A549 (cell line): ENCODE data around the gene RFTN2. TPM values are rescaled to one million over a fixed set of nuclear protein-coding genes. Genes with fewer than 3 reads are reported as not detected.
"Not testable (repeated sequence)": the region's sequence is repeated elsewhere in the genome, so short reads cannot be mapped to it uniquely, and the experiment has no call there.

Experiments used
- ATAC-seq, 2 experiments: fragments of 200-7000 bp in 1 of 2; fragments of >200 bp in 1 of 2; cut with Nextera tagmentation in 1 of 2; cut with Tn5 transposase in 1 of 2; 3 replicates each; pipeline versions ENCODE4 v1.8.0 to v1.9.1; 2018 to 2020; ENCODE audit warnings: mild to moderate bottlenecking in 1 of 2, moderate library complexity in 1 of 2
- CTCF ChIA-PET: fragments of 300-600 bp; sonication (Branson Sonifier 250); formaldehyde crosslinking; extraction: SDS; loops from one replicate; lab custom pipeline; 2021; ENCODE audit warnings: antibody characterized with exemption, inconsistent platforms; lab: Yijun Ruan, JAX
- POLR2A ChIA-PET: fragments of 350-600 bp; formaldehyde crosslinking; extraction: SDS; loops from one replicate; lab custom pipeline; 2021; ENCODE audit warnings: antibody characterized with exemption, inconsistent platforms; lab: Yijun Ruan, JAX
- DNase-seq, 2 experiments: peaks; one replicate each; pipeline versions ENCODE4 v3.0.0 to v3.0.0-alpha.2; 2011 to 2016; ENCODE audit warnings: low read depth in 1 of 2, low spot score in 1 of 2
- FAIRE-seq: peaks from 2 replicates; lab custom pipeline; 2011; peaks lifted over from hg19 to GRCh38; lab: Jason Lieb, UNC
- H3K27ac ChIP-seq, 2 experiments: fragments of >200 bp; sonication (Bioruptor Twin); formaldehyde crosslinking; 3 replicates each; pipeline ENCODE4 v1.5.1; 2016 to 2017
- H3K4me1 ChIP-seq: fragments of >200 bp; sonication (Bioruptor Twin); formaldehyde crosslinking; 3 replicates; pipeline ENCODE4 v1.6.1; 2016
- H3K4me2 ChIP-seq: fragments of >200 bp; sonication (Bioruptor Twin); formaldehyde crosslinking; 3 replicates; pipeline ENCODE4 v1.6.1; 2016
- H3K4me3 ChIP-seq: fragments of >200 bp; sonication (Bioruptor Twin); formaldehyde crosslinking; 3 replicates; pipeline ENCODE4 v1.5.1; 2016
- H3K9me3 ChIP-seq: fragments of >200 bp; sonication (Bioruptor Twin); formaldehyde crosslinking; 3 replicates; pipeline ENCODE4 v1.6.1; 2016
- E2F6 ChIP-seq: IDR thresholded peaks from 2 replicates; pipeline ENCODE4 v1.6.1; 2012; ENCODE audit warnings: low read depth, borderline replicate concordance
- GATA3 ChIP-seq: IDR thresholded peaks from 2 replicates; pipeline ENCODE4 v1.6.1; 2012; ENCODE audit warnings: borderline replicate concordance
- HDAC2 ChIP-seq: fragments of 200-600 bp; sonication (generic); IDR thresholded peaks from 2 replicates; pipeline ENCODE4 v1.6.1; 2016
- HOXA7 ChIP-seq: fragments of 250-450 bp; sonication (Bioruptor Pico); IDR thresholded peaks from 2 replicates; pipeline ENCODE4 v1.5.0; 2020; ENCODE audit warnings: mild to moderate bottlenecking, moderate library complexity
- JUN ChIP-seq, 2 experiments: fragments of >200 bp; sonication (Bioruptor Twin); formaldehyde crosslinking; IDR thresholded peaks; 2 replicates in 1 of 2; 3 replicates in 1 of 2; pipeline ENCODE4 v1.6.1; 2016 to 2017
- KDM5A ChIP-seq: fragments of 200-600 bp; sonication (generic); IDR thresholded peaks from 2 replicates; pipeline ENCODE4 v1.6.1; 2016; ENCODE audit warnings: antibody characterized with exemption, mild to moderate bottlenecking
- MYC ChIP-seq: IDR thresholded peaks from 2 replicates; pipeline ENCODE4 v1.6.1; 2012; ENCODE audit warnings: mild to moderate bottlenecking, inconsistent platforms, low read length, improper control_type of control experiment, borderline replicate concordance
- NFE2L2 ChIP-seq: fragments of 150-350 bp; conservative IDR thresholded peaks from 2 replicates; pipeline ENCODE4 v1.6.1; 2014; ENCODE audit warnings: low read length
- PHF8 ChIP-seq: fragments of 200-600 bp; sonication (generic); IDR thresholded peaks from 2 replicates; pipeline ENCODE4 v1.6.1; 2016; ENCODE audit warnings: low read depth, mild to moderate bottlenecking, antibody characterized with exemption, moderate library complexity, borderline replicate concordance
- RAD21 ChIP-seq, 2 experiments: fragments of >200 bp in 1 of 2; sonication (Bioruptor Twin) in 1 of 2; formaldehyde crosslinking in 1 of 2; IDR thresholded peaks in 1 of 2; conservative IDR thresholded peaks in 1 of 2; 2 replicates in 1 of 2; 3 replicates in 1 of 2; pipeline ENCODE4 v1.6.1; 2012 to 2018; ENCODE audit warnings: inconsistent platforms in 1 of 2
- RARB ChIP-seq: fragments of 250-450 bp; sonication (Bioruptor Pico); IDR thresholded peaks from 2 replicates; pipeline ENCODE4 v1.8.0; 2021; ENCODE audit warnings: mild to moderate bottlenecking, moderate library complexity
- SMC3 ChIP-seq: fragments of >200 bp; sonication (Bioruptor Twin); formaldehyde crosslinking; IDR thresholded peaks from 3 replicates; pipeline ENCODE4 v1.6.1; 2018; ENCODE audit warnings: inconsistent platforms
- ZNF302 ChIP-seq: fragments of 250-450 bp; sonication (Bioruptor Pico); IDR thresholded peaks from 2 replicates; pipeline ENCODE4 v1.9.0; 2021; ENCODE audit warnings: inconsistent platforms, mild to moderate bottlenecking, moderate library complexity
- ZSCAN20 ChIP-seq: fragments of 250-450 bp; sonication (Bioruptor Pico); IDR thresholded peaks from 2 replicates; pipeline ENCODE4 v1.8.0; 2022; ENCODE audit warnings: mild to moderate bottlenecking, moderate library complexity
- WGBS: methylation state at CpG from one replicate; pipeline ENCODE4 v1.1.6; 2017; ENCODE audit errors: missing lambda C conversion rate; 5-methylcytosine and 5-hydroxymethylcytosine counted together
- polyA plus RNA-seq, 4 experiments: library from polyadenylated mRNA; depleted of rRNA in 3 of 4; stranded (reverse); fragments of >200 nt; fragmentation: RNase III in 1 of 4; extraction: RNeasy Plus Mini Kit Qiagen cat#74134 plus additional on column Dnase treatment in 1 of 4; gene quantifications; 2 replicates in 3 of 4; 3 replicates in 1 of 4; pipeline ENCODE4 v1.2.3, GENCODE V29; 2011 to 2017
- TF ChIP-seq, protein P1 (sequence below): IDR thresholded peaks from 2 replicates; pipeline ENCODE4 v1.6.1; 2012
- TF ChIP-seq, protein P2 (sequence below): fragments of 200-600 bp; sonication (generic); IDR thresholded peaks from 2 replicates; pipeline ENCODE4 v1.6.1; 2016; ENCODE audit warnings: antibody characterized with exemption, mild to moderate bottlenecking, moderate library complexity
- TF ChIP-seq, protein P3 (sequence below): fragments of 150-350 bp; IDR thresholded peaks from 2 replicates; pipeline ENCODE4 v1.6.1; 2014; ENCODE audit warnings: low read depth, mild to moderate bottlenecking, low read length

RFTN2 gene
- polyA plus RNA-seq, 2 of the 4 experiments (the other 2 are of a cell fraction), result 0.03 to 0.17 TPM

DNA sequence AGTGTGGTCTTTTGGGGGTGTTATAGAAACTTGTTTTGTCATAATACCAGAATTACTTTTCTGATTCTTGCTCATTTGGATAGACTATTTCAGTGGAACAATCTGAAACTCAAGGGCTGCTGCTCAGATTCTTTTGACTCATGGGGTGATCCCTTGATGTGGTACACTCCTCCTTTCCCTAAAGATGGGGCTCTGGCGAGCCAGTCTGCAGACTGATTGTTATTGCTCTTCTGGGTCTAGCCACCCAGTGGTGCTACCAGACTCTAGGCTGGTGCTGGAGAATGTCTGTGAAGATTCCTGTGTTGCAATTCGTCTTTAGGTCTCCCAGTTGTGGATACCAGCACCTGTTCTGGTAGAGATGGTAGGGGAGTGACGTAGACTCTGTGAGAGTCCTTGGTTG is 25.6 kb upstream of the RFTN2 start:
- no peak overlapping the region for H3K4me3 ChIP-seq
- peaks cover 3% of the 10 kb centered on the region; the same call in 2 of the 3 replicates for H3K4me1 ChIP-seq
- TF ChIP-seq RARB, result no peak
- no peak for TF ChIP-seq JUN (IDR thresholded peaks at IDR 0.05)
- TF ChIP-seq, protein P1, sequence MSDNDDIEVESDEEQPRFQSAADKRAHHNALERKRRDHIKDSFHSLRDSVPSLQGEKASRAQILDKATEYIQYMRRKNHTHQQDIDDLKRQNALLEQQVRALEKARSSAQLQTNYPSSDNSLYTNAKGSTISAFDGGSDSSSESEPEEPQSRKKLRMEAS, result no peak
- TF ChIP-seq, protein P2, sequence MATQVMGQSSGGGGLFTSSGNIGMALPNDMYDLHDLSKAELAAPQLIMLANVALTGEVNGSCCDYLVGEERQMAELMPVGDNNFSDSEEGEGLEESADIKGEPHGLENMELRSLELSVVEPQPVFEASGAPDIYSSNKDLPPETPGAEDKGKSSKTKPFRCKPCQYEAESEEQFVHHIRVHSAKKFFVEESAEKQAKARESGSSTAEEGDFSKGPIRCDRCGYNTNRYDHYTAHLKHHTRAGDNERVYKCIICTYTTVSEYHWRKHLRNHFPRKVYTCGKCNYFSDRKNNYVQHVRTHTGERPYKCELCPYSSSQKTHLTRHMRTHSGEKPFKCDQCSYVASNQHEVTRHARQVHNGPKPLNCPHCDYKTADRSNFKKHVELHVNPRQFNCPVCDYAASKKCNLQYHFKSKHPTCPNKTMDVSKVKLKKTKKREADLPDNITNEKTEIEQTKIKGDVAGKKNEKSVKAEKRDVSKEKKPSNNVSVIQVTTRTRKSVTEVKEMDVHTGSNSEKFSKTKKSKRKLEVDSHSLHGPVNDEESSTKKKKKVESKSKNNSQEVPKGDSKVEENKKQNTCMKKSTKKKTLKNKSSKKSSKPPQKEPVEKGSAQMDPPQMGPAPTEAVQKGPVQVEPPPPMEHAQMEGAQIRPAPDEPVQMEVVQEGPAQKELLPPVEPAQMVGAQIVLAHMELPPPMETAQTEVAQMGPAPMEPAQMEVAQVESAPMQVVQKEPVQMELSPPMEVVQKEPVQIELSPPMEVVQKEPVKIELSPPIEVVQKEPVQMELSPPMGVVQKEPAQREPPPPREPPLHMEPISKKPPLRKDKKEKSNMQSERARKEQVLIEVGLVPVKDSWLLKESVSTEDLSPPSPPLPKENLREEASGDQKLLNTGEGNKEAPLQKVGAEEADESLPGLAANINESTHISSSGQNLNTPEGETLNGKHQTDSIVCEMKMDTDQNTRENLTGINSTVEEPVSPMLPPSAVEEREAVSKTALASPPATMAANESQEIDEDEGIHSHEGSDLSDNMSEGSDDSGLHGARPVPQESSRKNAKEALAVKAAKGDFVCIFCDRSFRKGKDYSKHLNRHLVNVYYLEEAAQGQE, result no peak
- TF ChIP-seq RAD21 (conservative IDR thresholded peaks at IDR 0.05 in 1 of 2, IDR thresholded peaks at IDR 0.05 in 1 of 2), result no peak
- no peak for TF ChIP-seq ZNF302
- TF ChIP-seq SMC3, result no peak
- TF ChIP-seq E2F6, result no peak
- TF ChIP-seq MYC, result no peak
- TF ChIP-seq HDAC2, result no peak
- no peak for TF ChIP-seq NFE2L2
- TF ChIP-seq, protein P3, sequence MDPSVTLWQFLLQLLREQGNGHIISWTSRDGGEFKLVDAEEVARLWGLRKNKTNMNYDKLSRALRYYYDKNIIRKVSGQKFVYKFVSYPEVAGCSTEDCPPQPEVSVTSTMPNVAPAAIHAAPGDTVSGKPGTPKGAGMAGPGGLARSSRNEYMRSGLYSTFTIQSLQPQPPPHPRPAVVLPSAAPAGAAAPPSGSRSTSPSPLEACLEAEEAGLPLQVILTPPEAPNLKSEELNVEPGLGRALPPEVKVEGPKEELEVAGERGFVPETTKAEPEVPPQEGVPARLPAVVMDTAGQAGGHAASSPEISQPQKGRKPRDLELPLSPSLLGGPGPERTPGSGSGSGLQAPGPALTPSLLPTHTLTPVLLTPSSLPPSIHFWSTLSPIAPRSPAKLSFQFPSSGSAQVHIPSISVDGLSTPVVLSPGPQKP, result no peak
- no peak for TF ChIP-seq KDM5A
- no peak for TF ChIP-seq HOXA7 (CRISPR knock-in tag)
- no peak for TF ChIP-seq GATA3
- TF ChIP-seq PHF8, result no peak
- no peak for TF ChIP-seq ZSCAN20 (CRISPR knock-in tag)
- 54% methylated on average over 3 of the region's 3 CpGs for WGBS
- ChIA-PET POLR2A (no interaction called here), CTCF (no interaction called here)
- no peak for DNase-seq
- H3K4me2 ChIP-seq, result no peak overlapping the region
- no peak for FAIRE-seq
- H3K27ac ChIP-seq, result no peak overlapping the region
- H3K9me3 ChIP-seq, result no peaks in the 10 kb centered on the region
- ATAC-seq, result no peak

GRCh38 chr2:197699724-197700123 is 24.3 kb upstream of the RFTN2 start:
- H3K4me3 ChIP-seq, FAIRE-seq, ATAC-seq, H3K4me2 ChIP-seq, CTCF ChIA-PET, H3K9me3 ChIP-seq, POLR2A ChIA-PET, H3K4me1 ChIP-seq, DNase-seq, H3K27ac ChIP-seq: not testable (repeated sequence)

GRCh38 chr2:197696571-197696970 is 21.2 kb upstream of the RFTN2 start:
- POLR2A ChIA-PET, H3K9me3 ChIP-seq, DNase-seq, H3K4me1 ChIP-seq, H3K27ac ChIP-seq, ATAC-seq, H3K4me3 ChIP-seq, CTCF ChIA-PET, H3K4me2 ChIP-seq, FAIRE-seq: not testable (repeated sequence)
- WGBS, result 100% methylated on average over 5 of the region's 29 CpGs

GRCh38 chr2:197695971-197696370 is 20.6 kb upstream of the RFTN2 start:
- ATAC-seq, DNase-seq, H3K4me2 ChIP-seq, FAIRE-seq, H3K9me3 ChIP-seq, POLR2A ChIA-PET, H3K4me1 ChIP-seq, H3K27ac ChIP-seq, CTCF ChIA-PET, H3K4me3 ChIP-seq: not testable (repeated sequence)
- no CpG with 5 or more reads among the region's 30 CpGs for WGBS
